GM18505 (cell line): ENCODE measurements around the gene BRK1.
"Not testable (repeated sequence)": the region's sequence is repeated elsewhere in the genome, so short reads cannot be mapped to it uniquely, and the experiment has no call there.

Experiments
- ATAC-seq: cut with Tn5 transposase; IDR thresholded peaks from one replicate; pipeline ENCODE4 v1.9.1; 2021; ENCODE audit not compliant: unreplicated experiment
- POLR2A ChIP-seq: IDR thresholded peaks from 4 replicates; pipeline ENCODE4 v1.6.1; 2011; ENCODE audit warnings: borderline replicate concordance; ENCODE audit not compliant: insufficient read depth, insufficient read length; ENCODE audit errors: extremely low read depth

BRK1 gene

DNA sequence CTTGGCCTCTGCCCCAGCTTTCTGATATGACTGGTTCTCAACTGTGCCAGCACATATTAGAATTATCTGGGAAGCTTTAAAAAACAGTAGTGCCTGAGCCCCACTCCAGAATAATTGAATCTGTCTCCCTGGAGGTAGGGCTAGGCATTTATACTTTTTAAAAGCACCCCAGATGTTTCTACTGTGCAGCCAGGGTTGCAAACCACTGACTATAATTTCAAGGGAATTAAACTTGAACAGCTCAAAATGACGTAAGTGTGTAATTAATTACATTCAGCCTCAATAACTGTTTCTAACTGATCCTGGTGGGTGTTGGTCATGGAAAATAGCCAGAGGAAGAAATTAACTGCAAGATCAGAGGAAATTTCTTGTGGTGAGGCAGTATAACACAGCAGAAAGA lies 44.9 kb downstream of the BRK1 start:
- no peak for ATAC-seq
- no peak for TF ChIP-seq POLR2A

DNA sequence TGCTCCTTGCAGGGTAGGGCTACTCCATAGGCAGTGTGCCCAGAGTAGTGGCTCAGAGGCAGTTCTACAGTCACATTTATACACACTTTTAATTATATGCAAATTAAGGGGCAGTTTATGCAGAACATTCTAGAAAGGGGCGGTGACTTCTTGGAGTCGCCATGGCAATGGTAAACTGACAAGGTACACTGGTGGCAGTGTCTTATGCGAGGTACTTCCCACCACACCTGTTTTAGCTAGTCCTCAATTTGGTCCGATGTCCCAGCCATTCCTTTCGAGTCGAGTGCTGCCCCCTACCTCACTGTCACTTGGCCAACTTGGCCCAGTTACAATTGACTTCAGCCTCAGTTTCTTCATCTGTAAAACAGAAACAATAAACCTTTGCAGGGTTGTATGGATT lies 45.5 kb downstream of the BRK1 start:
- no peak for ATAC-seq
- TF ChIP-seq POLR2A, result no peak

DNA sequence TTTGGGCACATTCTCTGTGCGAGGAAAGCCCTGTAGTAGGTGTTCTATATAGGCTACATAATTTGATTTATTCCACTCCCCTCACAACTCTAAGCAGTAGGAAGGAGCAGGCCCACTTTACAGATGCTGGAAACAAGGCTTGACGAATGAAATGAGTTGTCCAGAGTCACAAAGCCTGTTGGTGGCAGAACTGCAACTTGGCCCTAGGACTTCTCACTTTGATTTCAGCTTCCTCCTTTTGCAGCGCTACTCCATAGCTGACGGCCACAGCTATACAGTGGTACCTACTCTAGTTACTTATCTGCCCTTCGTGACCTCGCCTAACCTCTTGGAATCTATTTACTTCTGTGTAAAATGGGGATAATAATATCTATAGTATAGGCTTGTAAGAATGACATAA lies 46.7 kb downstream of the BRK1 start:
- no peak for TF ChIP-seq POLR2A
- ATAC-seq, result no peak

DNA sequence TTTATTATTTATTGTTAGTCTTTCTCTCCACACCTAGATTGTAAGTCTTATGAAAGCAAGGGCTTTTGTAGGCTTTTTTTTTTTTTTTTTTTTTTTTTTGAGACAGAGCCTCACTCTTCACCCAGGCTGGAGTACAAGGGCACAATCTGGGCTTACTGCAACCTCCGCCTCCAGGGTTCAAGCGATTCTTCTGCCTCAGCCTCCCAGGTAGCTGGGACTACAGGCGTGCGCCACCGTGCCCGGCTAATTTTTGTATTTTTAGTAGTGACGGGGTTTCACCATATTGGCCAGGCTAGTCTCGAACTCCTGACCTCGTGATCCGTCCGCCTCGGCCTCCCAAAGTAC lies 48.7 kb downstream of the BRK1 start:
- not testable (repeated sequence) for ATAC-seq

DNA sequence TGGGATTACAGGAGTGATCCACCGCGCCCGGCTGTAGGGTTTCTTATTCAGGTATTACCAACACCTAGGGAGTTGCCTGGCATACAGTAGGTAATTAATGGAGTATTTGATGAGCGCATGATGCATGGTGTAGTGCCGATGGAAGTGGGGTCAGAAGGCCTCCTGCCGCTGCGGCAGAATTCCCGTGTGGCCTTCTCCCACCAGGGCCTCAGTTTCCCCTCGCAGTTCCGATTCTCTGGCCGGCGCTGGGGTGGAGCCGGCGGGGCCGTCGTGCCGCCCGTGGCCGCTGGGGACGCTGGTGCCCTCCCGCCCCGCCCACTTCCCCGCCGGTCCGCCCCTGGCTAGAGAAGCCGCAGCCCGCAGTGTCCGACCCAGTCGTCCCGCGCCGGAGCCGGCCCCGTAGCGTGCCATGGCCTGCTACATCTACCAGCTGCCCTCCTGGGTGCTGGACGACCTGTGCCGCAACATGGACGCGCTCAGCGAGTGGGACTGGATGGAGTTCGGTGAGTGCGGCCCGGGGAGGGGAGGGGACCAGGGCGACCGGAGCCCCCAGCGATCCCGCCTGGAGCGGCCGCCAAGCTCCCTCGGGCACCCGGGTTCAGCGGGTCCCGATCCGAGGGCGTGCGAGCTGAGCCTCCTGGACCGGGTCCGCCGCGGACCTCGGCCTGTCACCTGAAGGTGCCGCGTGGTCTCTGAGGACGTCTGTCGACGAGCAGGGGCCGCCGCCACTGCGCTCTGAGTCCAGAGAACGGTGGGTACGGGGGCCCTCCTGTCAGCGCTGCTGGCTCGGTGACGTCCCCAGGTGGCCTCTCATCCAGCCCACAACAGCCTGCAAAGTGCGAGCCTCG lies 49.3 kb downstream of the BRK1 start, which contains the start of gene IRAK2:
IRAK2 (plus strand) TSS at position 374 of the 848 bp plus-strand sequence; CDS start at position 410, 36 bp downstream.
- TF ChIP-seq POLR2A, result peak; percentile 46
- peak; percentile 83 for ATAC-seq

DNA sequence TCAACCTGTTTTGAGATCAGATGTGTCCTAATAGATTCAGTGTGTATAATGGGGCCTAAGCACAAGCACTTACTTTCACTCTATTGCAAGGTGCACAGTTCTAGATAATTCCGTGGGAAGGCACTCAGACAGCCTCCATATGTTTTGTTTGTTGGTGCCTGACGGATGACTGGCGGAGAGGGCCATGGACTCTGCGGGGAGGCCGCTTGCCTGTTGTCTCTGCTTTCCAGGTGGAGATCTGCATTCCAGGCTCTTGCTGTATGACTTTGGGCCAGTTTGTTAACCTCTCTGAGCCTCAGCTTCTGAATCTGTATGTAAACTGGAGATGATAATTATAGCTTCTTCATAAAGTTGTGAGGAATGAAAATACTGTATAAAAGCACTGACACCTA lies 50.7 kb downstream of the BRK1 start:
- no peak for TF ChIP-seq POLR2A

DNA sequence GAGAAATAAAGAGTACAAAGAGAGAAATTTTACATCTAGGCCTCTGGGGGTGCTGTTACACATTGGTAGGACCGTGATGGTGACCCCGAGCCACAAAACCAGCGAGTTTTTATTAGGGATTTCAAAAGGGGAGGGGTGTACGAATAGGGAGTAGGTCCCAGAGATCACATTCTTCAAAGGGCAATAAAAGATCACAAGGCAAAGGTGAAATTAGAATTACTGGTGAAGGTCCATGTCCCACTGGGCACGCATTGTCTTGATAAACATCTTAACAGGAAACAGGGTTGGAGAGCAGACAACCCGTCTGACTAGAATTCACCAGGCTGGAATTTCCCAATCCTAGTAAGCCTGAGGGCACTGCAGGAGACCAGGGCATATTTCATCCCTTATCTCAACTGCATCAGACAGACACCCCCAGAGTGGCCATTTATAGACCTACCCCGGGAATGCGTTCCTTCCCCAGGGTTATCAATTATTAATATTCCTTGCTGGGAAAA lies 53.6 kb downstream of the BRK1 start:
- ATAC-seq, result no peak
- no peak for TF ChIP-seq POLR2A

More for the DNA sequence above, 50.7 kb downstream of the BRK1 start:
- ATAC-seq, result no peak

DNA sequence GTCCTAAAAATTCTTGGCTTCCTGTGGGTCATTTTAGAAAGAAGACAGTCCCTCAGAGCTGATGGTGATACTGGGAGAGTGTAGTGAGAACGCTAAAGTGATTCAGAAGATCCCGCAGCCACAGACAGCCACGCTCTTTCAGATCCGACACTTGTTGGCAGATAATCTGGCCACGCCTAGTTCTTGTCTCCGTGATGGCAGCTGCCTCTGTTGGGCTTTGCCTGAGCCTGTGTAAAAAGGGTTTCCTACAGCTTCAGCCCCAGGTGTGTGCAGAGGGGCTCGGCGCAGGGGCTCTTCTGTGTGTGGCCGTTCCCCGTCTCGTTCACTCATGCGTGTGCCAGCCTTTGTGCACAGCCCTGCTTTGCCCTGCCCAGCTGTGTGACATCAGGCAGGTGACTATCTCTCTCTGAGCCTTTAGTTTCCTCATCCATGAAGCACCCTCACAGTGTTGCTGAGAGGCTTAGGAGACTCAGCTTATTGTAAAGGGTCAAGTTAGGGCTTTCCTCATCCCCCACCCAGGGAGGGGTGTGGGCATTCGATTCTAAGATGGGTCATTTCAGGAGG lies 55.5 kb downstream of the BRK1 start:
- no peak for TF ChIP-seq POLR2A
- no peak for ATAC-seq

DNA sequence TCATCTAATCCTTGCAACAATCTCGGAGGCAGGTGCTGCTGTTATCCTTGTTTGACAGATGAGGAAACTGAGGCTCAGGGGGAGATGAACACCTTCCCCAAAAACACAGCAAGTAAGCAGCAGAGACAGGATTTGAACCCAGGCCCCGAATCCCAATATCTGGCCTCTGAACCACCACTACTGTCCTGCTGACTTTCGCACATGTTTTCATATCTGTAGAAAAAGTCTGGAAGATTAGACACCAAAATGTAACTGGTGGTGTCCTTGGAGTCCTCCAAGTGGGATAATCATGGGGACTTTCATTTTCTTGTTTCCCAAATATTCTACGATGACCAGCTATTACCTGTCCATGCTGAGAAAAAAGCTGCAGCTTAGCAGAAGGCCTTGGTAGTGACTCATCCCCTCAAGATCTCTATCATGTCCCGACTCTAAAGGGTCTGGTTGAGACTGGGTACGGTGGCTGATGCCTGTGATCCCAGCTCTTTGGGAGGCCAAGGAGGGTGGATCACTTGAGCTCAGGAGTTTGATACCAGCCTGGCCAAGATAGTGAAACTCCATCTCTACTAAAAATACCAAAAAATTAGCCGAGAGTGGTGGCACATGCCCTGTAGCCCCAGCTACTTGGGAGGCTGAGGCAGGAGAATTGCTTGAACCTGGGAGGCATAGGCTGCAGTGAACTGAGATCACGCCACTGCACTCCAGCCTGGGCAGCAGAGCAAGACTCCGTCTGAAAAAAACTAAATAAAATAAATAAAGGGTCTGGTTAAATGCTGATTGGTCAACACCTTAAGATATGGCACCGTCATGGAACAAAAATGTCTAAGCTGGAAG lies 57.8 kb downstream of the BRK1 start:
- TF ChIP-seq POLR2A, result no peak
- no peak for ATAC-seq

DNA sequence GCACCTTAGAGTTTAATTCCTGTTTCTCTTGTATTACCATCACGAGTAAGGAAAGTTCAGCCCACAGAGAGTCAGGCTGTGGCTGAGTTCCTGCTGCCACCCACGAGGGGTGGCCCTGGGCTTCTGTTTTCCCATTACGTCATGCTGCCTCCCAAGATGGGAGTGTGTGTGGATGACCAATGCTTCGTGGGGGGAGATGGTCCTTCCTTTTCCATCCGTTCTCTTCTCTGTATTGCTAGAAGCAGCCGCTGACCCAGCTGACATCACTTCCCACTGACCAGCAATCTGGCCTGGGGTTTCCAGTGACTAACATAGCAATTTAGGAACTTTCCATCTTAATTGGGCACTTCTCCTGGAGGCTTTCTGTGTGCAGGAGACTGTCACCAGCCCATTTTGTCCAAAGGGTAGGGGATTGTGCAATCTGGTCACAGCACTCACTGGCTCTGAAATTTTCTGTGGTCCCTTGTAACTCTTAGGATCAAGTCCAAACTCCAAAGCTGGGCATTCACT lies 58.5 kb downstream of the BRK1 start:
- no peak for TF ChIP-seq POLR2A
- ATAC-seq, result no peak

DNA sequence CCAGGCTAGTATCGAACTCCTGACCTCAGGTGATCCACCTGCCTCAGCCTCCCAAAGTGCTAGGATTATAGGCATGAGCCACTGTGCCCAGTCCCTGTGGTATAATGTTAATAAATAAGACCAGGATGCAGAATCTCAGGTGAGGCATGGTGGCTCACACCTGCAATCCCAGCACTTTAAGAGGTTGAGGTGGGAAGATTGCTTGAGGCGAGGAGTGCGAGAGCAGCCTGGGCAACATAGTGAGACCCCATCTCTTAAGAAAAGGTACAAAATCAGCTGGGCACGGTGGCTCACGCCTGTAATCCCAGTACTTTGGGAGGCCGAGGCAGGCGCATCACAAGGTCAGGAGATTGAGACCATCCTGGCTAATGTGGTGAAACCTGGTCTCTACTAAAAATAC lies 59.9 kb downstream of the BRK1 start:
- ATAC-seq, result not testable (repeated sequence)

DNA sequence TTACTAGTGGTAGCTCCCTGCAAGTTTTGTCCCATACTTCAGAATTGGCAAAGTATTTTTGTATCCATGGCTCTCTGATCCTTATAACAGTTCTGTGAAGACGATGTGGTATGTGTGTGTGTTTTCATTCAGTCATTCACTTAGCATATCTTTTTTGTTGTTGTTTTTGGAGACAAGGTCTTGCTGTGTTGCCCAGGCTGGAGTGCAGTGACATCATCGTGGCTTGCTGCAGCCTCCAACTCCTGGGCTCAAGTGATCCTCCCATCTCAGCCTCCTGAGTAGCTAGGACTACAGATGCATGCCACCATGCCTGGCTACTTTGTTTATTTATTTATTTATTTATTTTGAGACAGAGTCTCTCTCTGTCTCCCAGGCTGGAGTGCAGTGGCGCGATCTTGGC lies 60.7 kb downstream of the BRK1 start:
- ATAC-seq, result not testable (repeated sequence)
